Endothelial cell (in vitro differentiated cells): Measurements from ENCODE around the gene NHLRC1. TPM values are rescaled to one million over a fixed set of nuclear protein-coding genes. Genes with fewer than 3 reads are reported as not detected.

Experiments
- DNase-seq: peaks from one replicate; pipeline ENCODE4 v3.0.0; 2021; ENCODE audit warnings: low spot score
- H3K27ac Mint-ChIP-seq: one replicate; pipeline ENCODE4 v1.8.0; 2021; ENCODE audit warnings: mixed read lengths, inconsistent platforms; ENCODE audit not compliant: unreplicated experiment
- H3K27me3 Mint-ChIP-seq: one replicate; pipeline ENCODE4 v1.8.0; 2021; ENCODE audit warnings: mild to moderate bottlenecking, moderate library complexity, mixed read lengths, inconsistent platforms; ENCODE audit not compliant: unreplicated experiment
- H3K36me3 Mint-ChIP-seq: one replicate; pipeline ENCODE4 v1.8.0; 2021; ENCODE audit warnings: mild to moderate bottlenecking, low read depth, mixed read lengths, inconsistent platforms; ENCODE audit not compliant: unreplicated experiment
- H3K4me1 Mint-ChIP-seq: one replicate; pipeline ENCODE4 v1.8.0; 2021; ENCODE audit warnings: mild to moderate bottlenecking, mixed read lengths, inconsistent platforms; ENCODE audit not compliant: unreplicated experiment
- H3K4me3 Mint-ChIP-seq: one replicate; pipeline ENCODE4 v1.8.0; 2021; ENCODE audit warnings: mild to moderate bottlenecking, mixed read lengths, inconsistent platforms; ENCODE audit not compliant: unreplicated experiment
- H3K9me3 Mint-ChIP-seq: one replicate; pipeline ENCODE4 v1.8.0; 2021; ENCODE audit warnings: mixed read lengths, inconsistent platforms; ENCODE audit not compliant: unreplicated experiment
- CTCF ChIP-seq: fragments of 200-600 bp; sonication (generic); IDR thresholded peaks from one replicate; pipeline ENCODE4 v1.5.0; 2021; ENCODE audit warnings: antibody characterized with exemption; ENCODE audit not compliant: unreplicated experiment
- total RNA-seq: library from RNA; stranded (reverse); fragmentation: NEBNext Ultra II Directional; extraction: Animal tissue kit (Norgen Biotek cat#: 25700); gene quantifications from one replicate; pipeline ENCODE4 v1.2.1, GENCODE V29; 2021; ENCODE audit not compliant: unreplicated experiment

Gene NHLRC1
- total RNA-seq, 1 donor from 2014 or later = 0.64 TPM

- Mint-ChIP-seq H3K36me3 (peaks cover 34% of the 10 kb centered on the region), H3K4me3 (no peak overlapping the region), H3K9me3 (no peaks in the 10 kb centered on the region), H3K4me1 (peaks cover 2% of the 10 kb centered on the region), H3K27me3 (no peaks in the 10 kb centered on the region), H3K27ac (no peak overlapping the region)
- no peak for TF ChIP-seq CTCF
- no peak for DNase-seq
Observed at GRCh38 chr6:18165751-18166150, 43.3 kb upstream of the NHLRC1 start.

- H3K36me3 Mint-ChIP-seq = peaks cover 28% of the 10 kb centered on the region
- H3K4me3 Mint-ChIP-seq = peak overlapping the region; percentile 31
- no peaks in the 10 kb centered on the region for H3K27me3 Mint-ChIP-seq
- no peaks in the 10 kb centered on the region for H3K9me3 Mint-ChIP-seq
- no peak for TF ChIP-seq CTCF
- H3K27ac Mint-ChIP-seq = no peak overlapping the region
- DNase-seq = no peak
- H3K4me1 Mint-ChIP-seq = peaks cover 2% of the 10 kb centered on the region
Observed at GRCh38 chr6:18162401-18162800, 39.9 kb upstream of the NHLRC1 start.

- peaks cover 2% of the 10 kb centered on the region for H3K4me1 Mint-ChIP-seq
- peaks cover 28% of the 10 kb centered on the region for H3K36me3 Mint-ChIP-seq
- DNase-seq = no peak
- no peak for TF ChIP-seq CTCF
- H3K4me3 Mint-ChIP-seq = peak overlapping the region; percentile 25
- H3K27me3 Mint-ChIP-seq = no peaks in the 10 kb centered on the region
- H3K9me3 Mint-ChIP-seq = no peaks in the 10 kb centered on the region
- no peak overlapping the region for H3K27ac Mint-ChIP-seq
Observed at GRCh38 chr6:18161431-18161830, 39.0 kb upstream of the NHLRC1 start.

GRCh38 chr6:18160911-18161310 is 38.4 kb upstream of the NHLRC1 start:
- Mint-ChIP-seq H3K36me3 (peaks cover 28% of the 10 kb centered on the region), H3K4me1 (peaks cover 2% of the 10 kb centered on the region), H3K9me3 (no peaks in the 10 kb centered on the region), H3K27me3 (no peaks in the 10 kb centered on the region), H3K4me3 (no peak overlapping the region), H3K27ac (no peak overlapping the region)
- no peak for DNase-seq
- TF ChIP-seq CTCF = no peak

- no peak for TF ChIP-seq CTCF
Observed at GRCh38 chr6:18155864-18156421, 33.5 kb upstream of the NHLRC1 start.

More at GRCh38 chr6:18155864-18156421, 33.5 kb upstream of the NHLRC1 start:
- Mint-ChIP-seq H3K27me3 (peaks cover 2% of the 10 kb centered on the region), H3K9me3 (no peaks in the 10 kb centered on the region), H3K27ac (peak overlapping the region; percentile 26), H3K4me1 (peaks cover 18% of the 10 kb centered on the region), H3K36me3 (peaks cover 10% of the 10 kb centered on the region), H3K4me3 (peak overlapping the region; percentile 88)
- peak; percentile 35 for DNase-seq
